ENCODE results near the gene SELENON. TPM values are rescaled to one million over a fixed set of nuclear protein-coding genes. Genes with fewer than 3 reads are reported as not detected.

Gene SELENON
- total RNA-seq, 2 donors from 2014 or later, result 89.7 to 90.0 TPM

DNA sequence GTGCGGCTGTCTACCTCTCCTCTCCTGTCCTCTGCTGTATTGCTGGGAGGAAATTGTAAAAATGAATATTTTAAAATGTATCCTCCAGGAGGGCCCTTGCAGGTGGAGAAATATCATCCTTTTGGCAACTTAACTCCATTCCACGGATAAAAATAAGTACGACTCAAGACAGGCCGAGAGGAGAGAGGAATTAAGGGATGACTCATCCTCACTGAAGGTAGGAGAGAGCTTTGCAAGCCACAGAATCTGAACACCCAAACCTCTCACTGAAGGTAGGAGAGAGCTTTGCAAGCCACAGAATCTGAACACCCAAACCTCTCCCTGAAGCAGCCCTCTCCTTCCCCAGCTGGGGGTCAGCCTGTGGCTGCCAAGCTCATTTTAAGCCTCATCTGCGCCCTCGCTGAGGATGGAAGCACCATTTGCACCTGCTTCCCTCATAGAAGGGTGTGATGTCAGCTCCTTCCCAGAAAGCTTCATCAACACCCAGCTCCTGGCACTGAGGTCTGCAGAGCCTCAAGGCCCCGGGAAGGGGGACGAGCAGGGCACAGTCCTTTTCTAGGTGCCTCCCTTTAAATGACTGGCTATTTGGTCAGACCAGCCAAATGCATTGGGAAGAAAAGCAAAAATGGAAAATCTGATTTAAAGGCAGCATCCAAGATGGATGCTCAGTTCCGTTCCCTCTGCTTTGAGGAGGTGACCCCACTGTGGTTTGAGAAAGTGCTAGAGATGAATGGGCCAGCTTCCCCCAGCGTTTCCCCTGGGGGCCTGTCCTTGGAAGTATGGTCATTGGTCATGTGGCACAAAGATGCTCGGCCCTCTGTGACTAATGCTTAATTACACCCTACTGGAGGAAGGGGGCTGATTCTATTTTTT, 12.9 kb upstream of the SELENON start:
- Histone ChIP-seq H3K27me3 (replicated peaks; ENCODE audit: insufficient read depth) (no peaks in the 10 kb centered on the region), H3K4me1 (replicated peaks) (no peaks in the 10 kb centered on the region), H3K36me3 (no peaks in the 10 kb centered on the region), H3K4me3 (no peak overlapping the region), H3K9me3 (no peaks in the 10 kb centered on the region), H3K27ac (no peak overlapping the region)
- 59% methylated on average over 11 of the region's 11 CpGs for WGBS
- DNase-seq (ENCODE audit: low spot score), result no peak
- intact Hi-C loops (cut with DNase I), result no loop called here
- no peak for TF ChIP-seq POLR2A (IDR thresholded peaks at IDR 0.05)
- TF ChIP-seq POLR2AphosphoS5 (IDR thresholded peaks at IDR 0.05), result no peak
- TF ChIP-seq, protein P1, sequence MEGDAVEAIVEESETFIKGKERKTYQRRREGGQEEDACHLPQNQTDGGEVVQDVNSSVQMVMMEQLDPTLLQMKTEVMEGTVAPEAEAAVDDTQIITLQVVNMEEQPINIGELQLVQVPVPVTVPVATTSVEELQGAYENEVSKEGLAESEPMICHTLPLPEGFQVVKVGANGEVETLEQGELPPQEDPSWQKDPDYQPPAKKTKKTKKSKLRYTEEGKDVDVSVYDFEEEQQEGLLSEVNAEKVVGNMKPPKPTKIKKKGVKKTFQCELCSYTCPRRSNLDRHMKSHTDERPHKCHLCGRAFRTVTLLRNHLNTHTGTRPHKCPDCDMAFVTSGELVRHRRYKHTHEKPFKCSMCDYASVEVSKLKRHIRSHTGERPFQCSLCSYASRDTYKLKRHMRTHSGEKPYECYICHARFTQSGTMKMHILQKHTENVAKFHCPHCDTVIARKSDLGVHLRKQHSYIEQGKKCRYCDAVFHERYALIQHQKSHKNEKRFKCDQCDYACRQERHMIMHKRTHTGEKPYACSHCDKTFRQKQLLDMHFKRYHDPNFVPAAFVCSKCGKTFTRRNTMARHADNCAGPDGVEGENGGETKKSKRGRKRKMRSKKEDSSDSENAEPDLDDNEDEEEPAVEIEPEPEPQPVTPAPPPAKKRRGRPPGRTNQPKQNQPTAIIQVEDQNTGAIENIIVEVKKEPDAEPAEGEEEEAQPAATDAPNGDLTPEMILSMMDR (IDR thresholded peaks at IDR 0.05), result no peak

DNA sequence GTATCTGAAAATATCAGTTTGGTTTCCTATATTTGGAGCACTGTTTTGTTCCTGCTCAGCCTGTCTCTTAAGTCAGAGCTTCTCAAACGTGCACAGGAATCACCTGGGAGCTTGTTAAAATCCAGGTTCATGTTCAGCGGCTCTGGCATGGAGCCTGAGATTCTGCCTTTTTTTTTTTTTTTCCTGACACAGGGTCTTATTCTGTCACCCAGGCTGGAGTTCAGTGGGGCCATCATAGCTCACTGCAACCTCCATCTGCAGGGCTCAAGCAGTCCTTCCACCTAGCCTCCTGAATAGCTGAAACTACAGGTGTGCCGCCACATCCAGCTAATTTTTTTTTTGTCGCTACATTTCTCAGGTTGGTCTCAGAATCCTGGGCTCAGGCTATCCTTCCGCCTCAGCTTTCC, 12.2 kb upstream of the SELENON start:
- Histone ChIP-seq H3K27ac (no peak overlapping the region), H3K4me1 (replicated peaks) (no peaks in the 10 kb centered on the region), H3K27me3 (replicated peaks; ENCODE audit: insufficient read depth) (no peaks in the 10 kb centered on the region), H3K4me3 (no peak overlapping the region), H3K9me3 (no peaks in the 10 kb centered on the region), H3K36me3 (no peaks in the 10 kb centered on the region)
- intact Hi-C loops (cut with DNase I), result no loop called here
- 75% methylated on average over 5 of the region's 5 CpGs for WGBS
- TF ChIP-seq POLR2AphosphoS5 (IDR thresholded peaks at IDR 0.05) (no peak), POLR2A (IDR thresholded peaks at IDR 0.05) (no peak)
- TF ChIP-seq, protein P1 (IDR thresholded peaks at IDR 0.05), result no peak
- DNase-seq (ENCODE audit: low spot score), result no peak

DNA sequence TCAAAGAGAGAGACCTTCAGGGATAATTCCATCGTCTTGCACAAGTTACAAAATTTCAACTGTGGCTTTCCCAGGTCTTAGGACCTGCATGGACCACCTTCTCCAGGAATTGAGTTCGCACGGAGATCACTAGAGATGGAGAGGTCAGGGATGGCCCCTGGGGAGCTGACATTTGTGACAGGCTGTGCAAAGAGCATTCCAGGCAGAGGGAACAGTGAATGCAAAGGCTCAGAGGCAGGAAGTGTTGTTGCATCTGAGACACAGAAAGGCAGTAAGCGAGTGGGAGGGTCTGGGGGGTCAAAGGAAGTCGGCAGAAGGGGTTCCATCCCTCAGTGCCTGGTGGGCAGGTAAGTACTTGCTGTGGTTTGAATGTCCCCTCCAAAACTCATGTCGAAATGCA, 9.5 kb upstream of the SELENON start:
- Histone ChIP-seq H3K36me3 (no peaks in the 10 kb centered on the region), H3K27me3 (replicated peaks; ENCODE audit: insufficient read depth) (no peaks in the 10 kb centered on the region), H3K4me3 (no peak overlapping the region), H3K9me3 (no peaks in the 10 kb centered on the region), H3K27ac (no peak overlapping the region), H3K4me1 (replicated peaks) (no peaks in the 10 kb centered on the region)
- DNase-seq (ENCODE audit: low spot score), result no peak
- TF ChIP-seq POLR2A (IDR thresholded peaks at IDR 0.05), result no peak
- TF ChIP-seq POLR2AphosphoS5 (IDR thresholded peaks at IDR 0.05), result no peak
- TF ChIP-seq, protein P1 (IDR thresholded peaks at IDR 0.05), result no peak
- intact Hi-C loops (cut with DNase I), result loop anchor here (10.0 kb wide), 1 partner anchor 96 kb away; no protein-coding TSS in a partner anchor
- WGBS, result 89% methylated on average over 6 of the region's 6 CpGs

DNA sequence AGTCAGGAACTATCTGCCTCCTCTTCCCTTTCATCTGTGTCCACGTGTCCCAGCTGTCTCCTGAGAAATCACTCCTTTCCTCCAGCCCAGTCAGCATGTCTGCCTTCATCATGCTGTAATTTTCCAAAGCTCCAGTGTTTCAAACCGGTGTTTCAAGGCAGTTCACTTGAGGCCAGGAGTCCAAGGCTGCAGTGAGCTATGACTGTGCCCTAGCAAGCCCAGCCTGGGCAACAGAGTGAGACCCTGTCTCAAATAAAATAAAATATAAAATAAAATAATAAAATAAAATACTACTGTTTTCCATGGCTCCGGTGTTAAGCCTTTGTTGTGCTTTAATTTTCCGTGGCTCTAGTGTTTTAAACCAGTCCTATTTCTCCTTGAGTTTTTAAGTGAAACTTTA, 7.9 kb upstream of the SELENON start:
- intact Hi-C loops (cut with DNase I), result loop anchor here (10.0 kb wide), 1 partner anchor 97 kb away; no protein-coding TSS in a partner anchor
- 69% methylated on average over 4 of the region's 4 CpGs for WGBS
- Histone ChIP-seq H3K4me1 (replicated peaks) (peaks cover 11% of the 10 kb centered on the region), H3K27ac (no peak overlapping the region), H3K4me3 (no peak overlapping the region), H3K27me3 (replicated peaks; ENCODE audit: insufficient read depth) (no peaks in the 10 kb centered on the region), H3K36me3 (no peaks in the 10 kb centered on the region), H3K9me3 (no peaks in the 10 kb centered on the region)
- no peak for TF ChIP-seq POLR2AphosphoS5 (IDR thresholded peaks at IDR 0.05)
- no peak for TF ChIP-seq POLR2A (IDR thresholded peaks at IDR 0.05)
- TF ChIP-seq, protein P1 (IDR thresholded peaks at IDR 0.05), result no peak
- DNase-seq (ENCODE audit: low spot score), result no peak

All from prostate gland (tissue), 2 donors.